Ovary (tissue), 3 donors: Measurements from ENCODE around the gene TM4SF4.

Experiments
- CTCF ChIP-seq, 3 donors: fragments of 450-650 bp in 2 of 3; fragments of 200-600 bp in 1 of 3; IDR thresholded peaks; one replicate each; pipeline versions ENCODE4 v1.5.1 to v1.8.0; 2016 to 2022; ENCODE audit warnings: antibody characterized with exemption in 3 of 3, mild to moderate bottlenecking in 1 of 3
- POLR2A ChIP-seq: fragments of 450-650 bp; IDR thresholded peaks from one replicate; pipeline ENCODE4 v1.6.1; 2017; ENCODE audit warnings: antibody characterized with exemption, mild to moderate bottlenecking, moderate library complexity
- donor health status: DM: no; HTN: no; CAD: no.

- no peak for TF ChIP-seq CTCF (IDR thresholded peaks at IDR 0.05)
- TF ChIP-seq POLR2A = no peak
These were observed 53.2 kb downstream of the TM4SF4 start for GRCh38 chr3:149527531-149528339.
